RKO (cell line): Measurements from ENCODE around the gene CFHR5.

Source experiments
- DNase-seq: peaks from one replicate; pipeline ENCODE4 v3.0.0-alpha.2; 2016; ENCODE audit warnings: low spot score

Gene CFHR5

DNA sequence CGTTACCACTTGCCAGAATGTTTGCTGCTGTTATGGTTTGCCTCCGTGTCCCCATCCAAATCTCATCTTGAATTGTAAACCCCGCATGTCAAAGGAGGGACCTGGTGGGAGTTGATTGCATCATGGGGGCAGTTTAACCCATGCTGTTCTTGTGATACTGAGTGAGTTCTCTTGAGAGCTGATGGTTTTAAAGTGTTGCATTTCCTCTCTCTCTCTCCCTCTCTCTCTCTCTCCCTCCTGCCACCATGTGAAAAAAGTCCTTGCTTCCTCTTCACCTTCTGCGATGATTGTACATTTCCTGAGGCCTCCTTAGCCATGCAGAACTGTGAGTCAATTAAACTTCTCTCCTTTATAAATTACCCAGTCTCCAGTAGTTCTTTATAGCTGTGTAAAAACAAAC, 44.4 kb downstream of the CFHR5 start:
- no peak for DNase-seq

- no peak for DNase-seq
Observed at GRCh38 chr1:197024460-197024859, 47.1 kb downstream of the CFHR5 start.

DNA sequence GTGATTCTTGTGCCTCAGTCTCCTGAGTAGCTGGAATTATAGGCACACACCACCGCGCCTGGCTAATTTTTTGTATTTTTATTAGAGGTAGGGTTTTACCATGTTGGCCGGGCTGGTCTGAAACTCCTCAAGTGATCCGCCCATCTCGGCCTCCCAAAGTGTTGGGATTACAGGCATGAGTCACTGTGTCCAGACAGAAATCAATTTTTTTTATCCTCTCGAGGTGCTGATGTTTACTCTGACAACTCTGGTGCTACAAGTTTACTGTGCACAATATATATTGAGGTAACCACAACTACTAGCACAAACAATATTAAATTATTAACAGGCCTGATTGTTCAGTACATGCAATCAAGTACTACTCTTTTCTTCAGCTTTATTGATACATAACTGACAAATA, 50.0 kb downstream of the CFHR5 start:
- no peak for DNase-seq

GRCh38 chr1:197029749-197030148, 52.4 kb downstream of the CFHR5 start:
- peak; percentile 28 for DNase-seq

- DNase-seq = peak; percentile 76
Observed at GRCh38 chr1:197034631-197035339, 57.4 kb downstream of the CFHR5 start.

- no peak for DNase-seq
Observed at GRCh38 chr1:197036861-197037260, 59.5 kb downstream of the CFHR5 start.

GRCh38 chr1:197041486-197042353, 64.4 kb downstream of the CFHR5 start:
- no peak for DNase-seq

- no peak for DNase-seq
Observed at GRCh38 chr1:197042676-197043341, 65.5 kb downstream of the CFHR5 start.

- DNase-seq = no peak
Observed at GRCh38 chr1:197049100-197049499, 71.7 kb downstream of the CFHR5 start.
